Spleen (tissue), 11 donors: ENCODE results near the gene CSTB. TPM values are rescaled to one million over a fixed set of nuclear protein-coding genes. Genes with fewer than 3 reads are reported as not detected.

Source experiments
- DNase-seq: peaks from one replicate; pipeline ENCODE4 v3.0.0-alpha.2; 2020
- H3K27ac ChIP-seq, 8 donors: fragments of 200-600 bp; sonication (generic) in 7 of 8; 1 replicate in 4 of 8; 2 replicates in 4 of 8; pipeline versions ENCODE4 v1.5.0 to v1.8.0; 2016 to 2021; ENCODE audit warnings: inconsistent platforms in 4 of 8, mild to moderate bottlenecking in 4 of 8, moderate library complexity in 1 of 8
- H3K27me3 ChIP-seq, 7 donors: fragments of 200-600 bp; sonication (generic) in 6 of 7; replicated peaks in 1 of 7; 1 replicate in 4 of 7; 2 replicates in 3 of 7; pipeline versions ENCODE4 v1.5.0 to v1.8.0; 2016 to 2021; ENCODE audit warnings: inconsistent platforms in 3 of 7, mild to moderate bottlenecking in 1 of 7
- H3K36me3 ChIP-seq, 6 donors: fragments of 200-600 bp; sonication (generic) in 5 of 6; 1 replicate in 4 of 6; 2 replicates in 2 of 6; pipeline versions ENCODE4 v1.5.0 to v1.8.0; 2016 to 2021; ENCODE audit warnings: inconsistent platforms in 2 of 6
- H3K4me1 ChIP-seq, 6 donors: fragments of 200-600 bp; sonication (generic) in 5 of 6; 1 replicate in 3 of 6; 2 replicates in 3 of 6; pipeline versions ENCODE4 v1.5.0 to v1.8.0; 2016 to 2021; ENCODE audit warnings: inconsistent platforms in 3 of 6
- H3K4me3 ChIP-seq, 8 donors: fragments of 200-600 bp; sonication (generic) in 7 of 8; 1 replicate in 4 of 8; 2 replicates in 4 of 8; pipeline versions ENCODE4 v1.5.0 to v1.8.0; 2016 to 2021; ENCODE audit warnings: inconsistent platforms in 4 of 8, mild to moderate bottlenecking in 4 of 8, moderate library complexity in 2 of 8
- H3K9me3 ChIP-seq, 8 donors: fragments of 200-600 bp; sonication (generic) in 7 of 8; 1 replicate in 4 of 8; 2 replicates in 4 of 8; pipeline versions ENCODE4 v1.5.0 to v1.8.0; 2016 to 2021; ENCODE audit warnings: inconsistent platforms in 4 of 8
- CTCF ChIP-seq, 11 experiments: fragments of 200-600 bp in 7 of 11; fragments of 450-650 bp in 4 of 11; sonication (generic) in 4 of 11; IDR thresholded peaks in 8 of 11; conservative IDR thresholded peaks in 3 of 11; 1 replicate in 7 of 11; 2 replicates in 4 of 11; pipeline versions ENCODE4 v1.4.0 to v1.8.0; 2016 to 2021; ENCODE audit warnings: antibody characterized with exemption in 11 of 11, inconsistent platforms in 4 of 11, mild to moderate bottlenecking in 1 of 11
- POLR2A ChIP-seq, 3 donors: fragments of 450-650 bp; IDR thresholded peaks; one replicate each; pipeline ENCODE4 v1.5.1; 2017; ENCODE audit warnings: antibody characterized with exemption in 3 of 3, mild to moderate bottlenecking in 1 of 3
- POLR2AphosphoS5 ChIP-seq, 3 donors: sonication (generic); formaldehyde crosslinking; IDR thresholded peaks; one replicate each; pipeline ENCODE4 v1.5.1; 2017; ENCODE audit warnings: antibody characterized with exemption in 3 of 3
- WGBS, 5 donors: extraction: QIAGEN DNeasy Blood & Tissue Kit in 3 of 5; methylation state at CpG; one replicate each; pipeline versions ENCODE4 v1.1.5 to v1.1.7; 2013 to 2018; 5-methylcytosine and 5-hydroxymethylcytosine counted together
- intact Hi-C: fragments of 100-400 bp; cut with DNase I; formaldehyde crosslinking; loops from one replicate; pipeline ENCODE4 v1.15.0; 2023; ENCODE audit warnings: low total_unique reads
- polyA plus RNA-seq, 3 donors: library from polyadenylated mRNA; stranded (reverse); fragments of 200-250 nt; gene quantifications; one replicate each; pipeline ENCODE4 v1.2.1, GENCODE V29; 2013
- total RNA-seq, 7 donors: library from RNA; depleted of rRNA in 3 of 7; stranded (reverse); fragments of >200 nt in 3 of 7; fragmentation: NEBNext Ultra II Directional in 4 of 7; extraction: Animal tissue kit (Norgen Biotek cat#: 25700) in 4 of 7; gene quantifications; one replicate each; pipeline versions ENCODE4 v1.1.0 to v1.2.1, GENCODE V29; 2016 to 2021
- donor health status: healthy with polysubstance abuse.
- donor health status: DM: no; HTN: no; CAD: no; lungs with moderate emphysema.
- donor health status: DM: no; HTN: no; CAD: no.
- donor health status: Bipolar disorder and iron deficiency.
- donor health status: healthy.
- donor health status: DM: no; HTN: no; CAD: no.
- donor health status: DM: yes; HTN: yes; CAD: no.

CSTB gene
- total and polyA plus RNA-seq, 10 donors = 10.5 to 93.8 (median 33.2) TPM

GRCh38 chr21:43803558-43804300, 27.6 kb upstream of the CSTB start:
- TF ChIP-seq POLR2A (IDR thresholded peaks at IDR 0.05) (no peak), CTCF (IDR thresholded peaks at IDR 0.05 in 8 of 11, conservative IDR thresholded peaks at IDR 0.05 in 3 of 11) (no peak), POLR2AphosphoS5 (IDR thresholded peaks at IDR 0.05) (no peak)

GRCh38 chr21:43802713-43803313, 26.7 kb upstream of the CSTB start:
- H3K9me3 ChIP-seq = no peaks in the 10 kb centered on the region
- intact Hi-C loops = no loop called here
- no peak overlapping the region for H3K4me3 ChIP-seq
- peaks cover 0 to 36% (median 23%) of the 10 kb centered on the region in 6 donors for H3K4me1 ChIP-seq
- no peaks in the 10 kb centered on the region for H3K27me3 ChIP-seq
- peak; percentile 68 for DNase-seq
- H3K27ac ChIP-seq = no peak overlapping the region
- peaks cover 0 to 80% (median 66%) of the 10 kb centered on the region in 6 donors for H3K36me3 ChIP-seq
- 83 to 92% (median 91%) methylated on average over 13 to 14 of the region's 14 CpGs for WGBS, 5 donors
- TF ChIP-seq POLR2A (IDR thresholded peaks at IDR 0.05) = no peak
- TF ChIP-seq CTCF (IDR thresholded peaks at IDR 0.05 in 8 of 11, conservative IDR thresholded peaks at IDR 0.05 in 3 of 11) = no peak
- TF ChIP-seq POLR2AphosphoS5 (IDR thresholded peaks at IDR 0.05) = no peak

More at GRCh38 chr21:43803558-43804300, 27.6 kb upstream of the CSTB start:
- Histone ChIP-seq H3K36me3 (peaks cover 0 to 79% (median 57%) of the 10 kb centered on the region in 6 donors), H3K4me3 (no peak overlapping the region), H3K4me1 (peaks cover 0 to 44% (median 26%) of the 10 kb centered on the region in 6 donors), H3K27ac (no peak overlapping the region), H3K9me3 (no peaks in the 10 kb centered on the region), H3K27me3 (no peaks in the 10 kb centered on the region)
- peak; percentile 77 for DNase-seq
- 89 to 93% (median 91%) methylated on average over 26 to 33 of the region's 33 CpGs for WGBS, 5 donors
- intact Hi-C loops = no loop called here

- Histone ChIP-seq H3K4me3 (no peak overlapping the region), H3K27ac (peak overlapping the region in 2 of 8 donors; percentile 13 to 23), H3K4me1 (peaks cover 0 to 22% (median 18%) of the 10 kb centered on the region in 6 donors), H3K27me3 (no peaks in the 10 kb centered on the region), H3K9me3 (no peaks in the 10 kb centered on the region), H3K36me3 (peaks cover 0 to 91% (median 82%) of the 10 kb centered on the region in 6 donors)
- TF ChIP-seq POLR2A (IDR thresholded peaks at IDR 0.05) = no peak
- TF ChIP-seq POLR2AphosphoS5 (IDR thresholded peaks at IDR 0.05) = peak; percentile 19 to 53 (median 27)
- DNase-seq = peak; percentile 74
- intact Hi-C loops = no loop called here
- WGBS, 5 donors = 91 to 94% (median 91%) methylated on average over 42 of the region's 42 CpGs
Measured at GRCh38 chr21:43801006-43801783, 25.1 kb upstream of the CSTB start.

GRCh38 chr21:43800566-43800965, 24.5 kb upstream of the CSTB start:
- DNase-seq = peak; percentile 71
- H3K4me1 ChIP-seq = peaks cover 0 to 17% (median 12%) of the 10 kb centered on the region in 6 donors
- intact Hi-C loops = no loop called here
- WGBS, 5 donors = 91 to 98% (median 94%) methylated on average over 14 of the region's 14 CpGs
- H3K36me3 ChIP-seq = peaks cover 3 to 94% (median 88%) of the 10 kb centered on the region in 6 donors
- no peak overlapping the region for H3K27ac ChIP-seq
- H3K27me3 ChIP-seq = no peaks in the 10 kb centered on the region
- H3K4me3 ChIP-seq = no peak overlapping the region
- no peaks in the 10 kb centered on the region for H3K9me3 ChIP-seq
- no peak for TF ChIP-seq CTCF (IDR thresholded peaks at IDR 0.05 in 8 of 11, conservative IDR thresholded peaks at IDR 0.05 in 3 of 11)
- no peak for TF ChIP-seq POLR2A (IDR thresholded peaks at IDR 0.05)
- TF ChIP-seq POLR2AphosphoS5 (IDR thresholded peaks at IDR 0.05) = no peak
